HL-60 (cell line): ENCODE data around the gene MOB3B.

Experiments used
- DNase-seq, 2 experiments: peaks; one replicate each; pipeline ENCODE4 v3.0.0-alpha.2; 2010 to 2020; ENCODE audit warnings: low read depth in 1 of 2, low spot score in 1 of 2
- H3K27ac ChIP-seq: fragments of 250-450 bp; sonication (Bioruptor Pico); replicated peaks from 2 replicates; pipeline ENCODE4 v1.5.1; 2020; ENCODE audit warnings: mild to moderate bottlenecking, moderate library complexity
- H3K27me3 ChIP-seq: fragments of 250-450 bp; sonication (Bioruptor Pico); 2 replicates; pipeline ENCODE4 v1.5.1; 2021; ENCODE audit warnings: mild to moderate bottlenecking, moderate library complexity; ENCODE audit not compliant: insufficient read depth, poor library complexity, severe bottlenecking
- H3K4me3 ChIP-seq: replicated peaks from 2 replicates; pipeline ENCODE4 v1.5.1; 2011; ENCODE audit warnings: mild to moderate bottlenecking, control low read depth, low read length; ENCODE audit not compliant: insufficient read depth
- CTCF ChIP-seq: IDR thresholded peaks from one replicate; pipeline ENCODE4 v1.5.1; 2011; ENCODE audit warnings: low read length, control low read depth, inconsistent platforms; ENCODE audit not compliant: insufficient read depth
- GABPA ChIP-seq: IDR thresholded peaks from 2 replicates; pipeline ENCODE4 v1.6.1; 2012; ENCODE audit warnings: low read depth
- POLR2AphosphoS5 ChIP-seq: IDR thresholded peaks from 2 replicates; pipeline ENCODE4 v1.6.1; 2012; ENCODE audit warnings: low read depth
- REST ChIP-seq: IDR thresholded peaks from 2 replicates; pipeline ENCODE4 v1.6.1; 2012; ENCODE audit warnings: low read depth; ENCODE audit not compliant: insufficient replicate concordance
- SPI1 ChIP-seq: IDR thresholded peaks from 2 replicates; pipeline ENCODE4 v1.6.1; 2012; ENCODE audit warnings: low read depth, mild to moderate bottlenecking, borderline replicate concordance

The MOB3B gene

GRCh38 chr9:27447031-27447683 lies 82.5 kb downstream of the MOB3B start:
- no peak for DNase-seq
- Histone ChIP-seq H3K27ac (no peak overlapping the region), H3K4me3 (no peak overlapping the region), H3K27me3 (no peaks in the 10 kb centered on the region)
- TF ChIP-seq POLR2AphosphoS5 (no peak), REST (no peak), SPI1 (no peak), GABPA (no peak), CTCF (no peak)

GRCh38 chr9:27445688-27446087 lies 83.9 kb downstream of the MOB3B start:
- TF ChIP-seq CTCF (no peak), POLR2AphosphoS5 (no peak), REST (no peak), SPI1 (no peak), GABPA (no peak)
- Histone ChIP-seq H3K27me3 (no peaks in the 10 kb centered on the region), H3K4me3 (no peak overlapping the region), H3K27ac (no peak overlapping the region)
- DNase-seq = no peak

- no peaks in the 10 kb centered on the region for H3K27me3 ChIP-seq
- TF ChIP-seq REST = no peak
- no peak for TF ChIP-seq CTCF
- no peak for TF ChIP-seq SPI1
- TF ChIP-seq GABPA = no peak
- TF ChIP-seq POLR2AphosphoS5 = no peak
- no peak for DNase-seq
- H3K27ac ChIP-seq = no peak overlapping the region
- H3K4me3 ChIP-seq = no peak overlapping the region
Observed at GRCh38 chr9:27445057-27445595, 84.5 kb downstream of the MOB3B start.
